KOPT-K1 (cell line): ENCODE measurements around the gene RPS21.

Source experiments
- H3K27ac ChIP-seq: fragments of 200-600 bp; sonication (generic); 2 replicates; pipeline ENCODE4 v1.5.1; 2016; ENCODE audit warnings: antibody characterized with exemption, mild to moderate bottlenecking, low read depth, low read length; ENCODE audit not compliant: poor library complexity, severe bottlenecking
- H3K36me3 ChIP-seq: fragments of 200-600 bp; sonication (generic); 2 replicates; pipeline ENCODE4 v1.5.1; 2017; ENCODE audit warnings: antibody characterized with exemption, mild to moderate bottlenecking, low read length, moderate library complexity; ENCODE audit not compliant: insufficient read depth
- H3K9me3 ChIP-seq: fragments of 200-600 bp; sonication (generic); 2 replicates; pipeline ENCODE4 v1.5.1; 2017; ENCODE audit warnings: antibody characterized with exemption, low read length, mild to moderate bottlenecking; ENCODE audit not compliant: insufficient read depth, poor library complexity, severe bottlenecking

RPS21 gene

GRCh38 chr20:62404112-62404665, 17.3 kb downstream of the RPS21 start:
- no peaks in the 10 kb centered on the region; the same call in 1 of the 2 replicates for H3K36me3 ChIP-seq
- no peaks in the 10 kb centered on the region for H3K9me3 ChIP-seq
- H3K27ac ChIP-seq = no peak overlapping the region

GRCh38 chr20:62404761-62405107, 17.8 kb downstream of the RPS21 start:
- Histone ChIP-seq H3K36me3 (no peaks in the 10 kb centered on the region; the same call in 1 of the 2 replicates), H3K27ac (no peak overlapping the region), H3K9me3 (no peaks in the 10 kb centered on the region)

- Histone ChIP-seq H3K9me3 (no peaks in the 10 kb centered on the region), H3K36me3 (no peaks in the 10 kb centered on the region; the same call in 1 of the 2 replicates), H3K27ac (no peak overlapping the region)
These were observed 18.4 kb downstream of the RPS21 start for GRCh38 chr20:62405108-62405980.

- Histone ChIP-seq H3K9me3 (no peaks in the 10 kb centered on the region), H3K36me3 (no peaks in the 10 kb centered on the region; the same call in 1 of the 2 replicates), H3K27ac (peak overlapping the region; percentile 60)
These were observed 19.1 kb downstream of the RPS21 start for GRCh38 chr20:62405981-62406513.

- peak overlapping the region; percentile 60 for H3K27ac ChIP-seq
- no peaks in the 10 kb centered on the region; the same call in 1 of the 2 replicates for H3K36me3 ChIP-seq
- no peaks in the 10 kb centered on the region for H3K9me3 ChIP-seq
These were observed 19.8 kb downstream of the RPS21 start for GRCh38 chr20:62406635-62407176.

GRCh38 chr20:62407221-62407992, 20.5 kb downstream of the RPS21 start, which contains the start of gene CABLES2:
Gene CABLES2 (minus strand): TSS chr20:62407285. CDS start chr20:62407276, 9 bp downstream.
- no peaks in the 10 kb centered on the region; the same call in 1 of the 2 replicates for H3K36me3 ChIP-seq
- peak within 1 kb of the TSS; percentile 63 for H3K27ac ChIP-seq
- no peaks in the 10 kb centered on the region for H3K9me3 ChIP-seq

- no peak overlapping the region for H3K27ac ChIP-seq
These were observed 21.2 kb downstream of the RPS21 start for GRCh38 chr20:62408055-62408454.

GRCh38 chr20:62408640-62409039, 21.7 kb downstream of the RPS21 start:
- H3K27ac ChIP-seq = no peak overlapping the region
- H3K9me3 ChIP-seq = no peaks in the 10 kb centered on the region
- H3K36me3 ChIP-seq = no peaks in the 10 kb centered on the region

More at GRCh38 chr20:62408055-62408454, 21.2 kb downstream of the RPS21 start:
- Histone ChIP-seq H3K36me3 (no peaks in the 10 kb centered on the region; the same call in 1 of the 2 replicates), H3K9me3 (no peaks in the 10 kb centered on the region)

GRCh38 chr20:62409086-62409853, 22.4 kb downstream of the RPS21 start:
- no peaks in the 10 kb centered on the region for H3K9me3 ChIP-seq
- H3K27ac ChIP-seq = no peak overlapping the region
- H3K36me3 ChIP-seq = no peaks in the 10 kb centered on the region

GRCh38 chr20:62409931-62410745, 23.2 kb downstream of the RPS21 start:
- Histone ChIP-seq H3K27ac (no peak overlapping the region), H3K36me3 (no peaks in the 10 kb centered on the region), H3K9me3 (no peaks in the 10 kb centered on the region)

GRCh38 chr20:62410746-62411478, 24.0 kb downstream of the RPS21 start:
- Histone ChIP-seq H3K36me3 (no peaks in the 10 kb centered on the region), H3K27ac (no peak overlapping the region), H3K9me3 (no peaks in the 10 kb centered on the region)

GRCh38 chr20:62411479-62412193, 24.7 kb downstream of the RPS21 start:
- H3K36me3 ChIP-seq = no peaks in the 10 kb centered on the region
- no peak overlapping the region for H3K27ac ChIP-seq
- H3K9me3 ChIP-seq = no peaks in the 10 kb centered on the region
